Gastrocnemius medialis (tissue), 4 donors: ENCODE data around the gene CARMIL3. TPM values are rescaled to one million over a fixed set of nuclear protein-coding genes. Genes with fewer than 3 reads are reported as not detected.
"Not testable (repeated sequence)": the region's sequence is repeated elsewhere in the genome, so short reads cannot be mapped to it uniquely, and the experiment has no call there.

Experiments
- ATAC-seq, 2 donors: fragments of 150-250 bp; one replicate each; pipeline ENCODE4 v1.9.1; 2016
- DNase-seq, 2 donors: peaks; one replicate each; pipeline ENCODE4 v3.0.0-alpha.2; 2019
- H3K27ac ChIP-seq, 4 donors: fragments of 200-600 bp; sonication (generic); 1 replicate in 1 of 4; 2 replicates in 3 of 4; pipeline ENCODE4 v1.5.1; 2016 to 2018; ENCODE audit warnings: mild to moderate bottlenecking in 2 of 4, moderate library complexity in 1 of 4
- H3K27me3 ChIP-seq, 3 donors: fragments of 200-600 bp; sonication (generic) in 2 of 3; 1 replicate in 1 of 3; 2 replicates in 2 of 3; pipeline versions ENCODE4 v1.5.1 to v1.6.0; 2016 to 2019; ENCODE audit warnings: mild to moderate bottlenecking in 1 of 3, moderate library complexity in 1 of 3
- H3K36me3 ChIP-seq, 2 donors: fragments of 200-600 bp; sonication (generic) in 1 of 2; one replicate each; pipeline ENCODE4 v1.5.1; 2017 to 2018
- H3K4me1 ChIP-seq, 2 donors: fragments of 200-600 bp; sonication (generic) in 1 of 2; one replicate each; pipeline ENCODE4 v1.5.1; 2016 to 2017; ENCODE audit warnings: mild to moderate bottlenecking in 2 of 2
- H3K4me3 ChIP-seq, 4 donors: fragments of 200-600 bp; sonication (generic) in 3 of 4; 1 replicate in 1 of 4; 2 replicates in 3 of 4; pipeline ENCODE4 v1.5.1; 2016 to 2019; ENCODE audit warnings: mild to moderate bottlenecking in 2 of 4
- H3K9me3 ChIP-seq, 3 donors: fragments of 200-600 bp; sonication (generic) in 2 of 3; 1 replicate in 1 of 3; 2 replicates in 2 of 3; pipeline ENCODE4 v1.5.1; 2016 to 2019
- POLR2A ChIP-seq, 2 donors: fragments of 450-650 bp; IDR thresholded peaks; one replicate each; pipeline ENCODE4 v1.6.1; 2017; ENCODE audit warnings: antibody characterized with exemption in 2 of 2, mild to moderate bottlenecking in 2 of 2, moderate library complexity in 2 of 2
- in situ Hi-C, 4 donors: fragments of 200-750 bp; cut with MboI; loops; one replicate each; pipeline versions ENCODE4 v1.15.0 to v1.8.0; 2017; ENCODE audit warnings: low sequenced_read_pairs in 4 of 4
- intact Hi-C: fragments of 100-400 bp; cut with DNase I; formaldehyde crosslinking; loops from one replicate; pipeline ENCODE4 v1.15.1; 2023; ENCODE audit warnings: low total_unique reads
- total RNA-seq, 4 donors: library from RNA; depleted of rRNA; stranded (reverse); fragments of >200 nt; gene quantifications; one replicate each; pipeline versions ENCODE4 v1.1.0 to v1.2.3, GENCODE V29; 2016
- TF ChIP-seq, protein P1 (sequence below), 5 experiments: fragments of 450-650 bp in 3 of 5; fragments of 200-600 bp in 2 of 5; sonication (generic) in 2 of 5; IDR thresholded peaks in 4 of 5; conservative IDR thresholded peaks in 1 of 5; 1 replicate in 4 of 5; 2 replicates in 1 of 5; pipeline ENCODE4 v1.5.1; 2016 to 2019; ENCODE audit warnings: antibody characterized with exemption in 5 of 5, mild to moderate bottlenecking in 3 of 5, moderate library complexity in 3 of 5

CARMIL3 gene
- total RNA-seq, 4 donors from 2014 or later = 0.04 to 0.31 TPM; not detected in 2

DNA sequence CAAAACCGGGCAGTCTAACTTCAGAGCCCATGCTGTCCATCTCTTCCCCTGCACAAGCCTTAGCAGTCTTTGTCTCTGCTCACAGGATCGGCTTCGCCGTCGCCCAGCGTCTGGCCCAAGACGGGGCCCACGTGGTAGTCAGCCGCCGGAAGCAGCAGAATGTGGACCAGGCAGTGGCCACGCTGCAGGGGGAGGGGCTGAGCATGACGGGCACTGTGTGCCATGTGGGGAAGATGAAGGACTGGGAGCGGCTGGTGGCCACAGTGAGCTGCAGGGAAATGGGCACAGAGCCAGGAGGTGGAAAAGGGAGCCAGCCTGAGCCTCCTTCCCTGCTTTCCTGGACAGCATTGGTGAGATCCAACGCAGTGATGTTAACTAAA is 14.2 kb upstream of the CARMIL3 start:
- in situ Hi-C loops (loop anchor here in 2 of 4 donors (10.0 kb wide), 1 partner anchor 53 kb away; the partner anchor contains the start of gene DHRS4L2 (in 2 of the 2)), intact Hi-C loops (loop anchor here (2.0 kb wide), 1 partner anchor 51 kb away; no protein-coding TSS in a partner anchor)
- DNase-seq = peak in 1 of 2 donors; percentile 73
- Histone ChIP-seq H3K36me3 (no peaks in the 10 kb centered on the region), H3K27me3 (no peaks in the 10 kb centered on the region), H3K4me3 (no peak overlapping the region), H3K4me1 (peaks cover 11 to 24% of the 10 kb centered on the region in 2 donors), H3K9me3 (no peaks in the 10 kb centered on the region), H3K27ac (peak overlapping the region in 1 of 4 donors; percentile 81)
- TF ChIP-seq POLR2A (IDR thresholded peaks at IDR 0.05) = no peak
- TF ChIP-seq, protein P1, sequence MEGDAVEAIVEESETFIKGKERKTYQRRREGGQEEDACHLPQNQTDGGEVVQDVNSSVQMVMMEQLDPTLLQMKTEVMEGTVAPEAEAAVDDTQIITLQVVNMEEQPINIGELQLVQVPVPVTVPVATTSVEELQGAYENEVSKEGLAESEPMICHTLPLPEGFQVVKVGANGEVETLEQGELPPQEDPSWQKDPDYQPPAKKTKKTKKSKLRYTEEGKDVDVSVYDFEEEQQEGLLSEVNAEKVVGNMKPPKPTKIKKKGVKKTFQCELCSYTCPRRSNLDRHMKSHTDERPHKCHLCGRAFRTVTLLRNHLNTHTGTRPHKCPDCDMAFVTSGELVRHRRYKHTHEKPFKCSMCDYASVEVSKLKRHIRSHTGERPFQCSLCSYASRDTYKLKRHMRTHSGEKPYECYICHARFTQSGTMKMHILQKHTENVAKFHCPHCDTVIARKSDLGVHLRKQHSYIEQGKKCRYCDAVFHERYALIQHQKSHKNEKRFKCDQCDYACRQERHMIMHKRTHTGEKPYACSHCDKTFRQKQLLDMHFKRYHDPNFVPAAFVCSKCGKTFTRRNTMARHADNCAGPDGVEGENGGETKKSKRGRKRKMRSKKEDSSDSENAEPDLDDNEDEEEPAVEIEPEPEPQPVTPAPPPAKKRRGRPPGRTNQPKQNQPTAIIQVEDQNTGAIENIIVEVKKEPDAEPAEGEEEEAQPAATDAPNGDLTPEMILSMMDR (IDR thresholded peaks at IDR 0.05 in 4 of 5, conservative IDR thresholded peaks at IDR 0.05 in 1 of 5) = no peak
- peak in 1 of 2 donors; percentile 9 for ATAC-seq

DNA sequence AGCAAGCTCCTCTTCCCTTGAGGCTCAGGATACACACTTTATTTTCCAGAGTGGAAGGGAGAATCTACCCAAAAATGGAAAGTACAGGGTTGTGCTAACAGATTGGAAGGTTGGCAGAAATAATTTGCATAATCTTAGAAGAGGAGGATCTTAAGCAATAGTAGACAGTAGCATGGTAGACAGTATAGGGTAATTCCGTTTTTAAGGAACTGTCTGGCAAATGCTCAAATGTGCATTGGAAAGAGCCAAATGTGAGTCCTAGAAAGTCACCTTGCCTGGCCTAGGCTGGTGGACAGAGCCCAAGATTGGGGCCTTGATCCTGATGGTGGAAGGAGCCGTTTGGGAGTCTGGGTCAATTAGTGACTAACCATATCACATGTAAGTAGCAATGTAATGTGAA is 13.1 kb upstream of the CARMIL3 start:
- in situ Hi-C loops (loop anchor here in 2 of 4 donors (10.0 kb wide), 1 partner anchor 54 kb away; the partner anchor contains the start of gene DHRS4L2 (in 2 of the 2)), intact Hi-C loops (no loop called here)
- no peaks in the 10 kb centered on the region for H3K27me3 ChIP-seq

DNA sequence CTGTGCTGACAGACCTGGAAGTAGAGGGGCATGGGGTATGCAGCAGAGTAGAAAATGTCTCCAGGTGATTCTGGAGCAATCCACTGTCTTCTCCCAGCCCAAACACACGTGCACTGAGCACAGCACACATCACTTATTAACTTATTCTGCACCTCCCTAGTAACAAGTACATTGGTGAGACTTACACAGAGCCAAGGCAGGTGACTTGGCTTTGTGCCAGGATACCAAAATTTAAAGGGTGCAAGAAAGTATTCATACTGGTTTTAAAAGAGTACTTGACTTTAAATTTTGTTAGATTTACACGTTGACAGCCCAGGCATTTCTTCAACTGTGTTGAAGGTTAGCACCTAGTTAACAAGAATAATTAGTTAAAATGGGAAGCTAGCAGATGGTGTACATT is 11.1 kb upstream of the CARMIL3 start:
- in situ Hi-C loops = no loop called here

More for the DNA sequence above, 13.1 kb upstream of the CARMIL3 start:
- Histone ChIP-seq H3K4me3 (no peak overlapping the region), H3K27ac (no peak overlapping the region), H3K4me1 (peaks cover 8 to 15% of the 10 kb centered on the region in 2 donors), H3K36me3 (no peaks in the 10 kb centered on the region), H3K9me3 (no peaks in the 10 kb centered on the region)
- no peak for DNase-seq
- ATAC-seq = no peak
- no peak for TF ChIP-seq POLR2A (IDR thresholded peaks at IDR 0.05)
- TF ChIP-seq, protein P1 (IDR thresholded peaks at IDR 0.05 in 4 of 5, conservative IDR thresholded peaks at IDR 0.05 in 1 of 5) = no peak

DNA sequence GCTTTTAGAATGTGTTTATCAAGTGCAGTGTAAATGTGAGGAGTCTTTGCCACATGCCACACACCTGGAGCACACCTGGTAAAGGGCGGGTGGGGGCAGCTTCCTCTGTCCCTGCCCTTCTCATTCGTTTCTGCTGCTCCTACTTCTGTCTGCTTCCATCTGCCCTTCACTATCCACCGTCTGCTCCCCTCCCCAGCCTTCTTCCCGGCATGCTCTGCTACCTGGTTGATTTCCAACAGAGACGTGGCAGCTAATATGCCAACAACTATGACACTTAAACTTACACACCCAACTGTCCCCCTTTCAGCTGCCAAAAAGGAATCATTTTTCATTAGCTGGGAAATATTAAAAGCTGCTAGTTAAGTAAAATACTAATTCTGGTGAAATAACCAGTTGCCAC is 9.1 kb upstream of the CARMIL3 start:
- in situ Hi-C loops (no loop called here), intact Hi-C loops (no loop called here)
- no peaks in the 10 kb centered on the region for H3K9me3 ChIP-seq
- H3K4me1 ChIP-seq = no peaks in the 10 kb centered on the region
- TF ChIP-seq, protein P1 (IDR thresholded peaks at IDR 0.05 in 4 of 5, conservative IDR thresholded peaks at IDR 0.05 in 1 of 5) = no peak
- no peaks in the 10 kb centered on the region for H3K36me3 ChIP-seq
- no peak for ATAC-seq
- no peaks in the 10 kb centered on the region for H3K27me3 ChIP-seq
- no peak for DNase-seq
- no peak overlapping the region for H3K27ac ChIP-seq
- H3K4me3 ChIP-seq = no peak overlapping the region

More for the DNA sequence above, 11.1 kb upstream of the CARMIL3 start:
- H3K27me3 ChIP-seq = no peaks in the 10 kb centered on the region
- TF ChIP-seq, protein P1 (IDR thresholded peaks at IDR 0.05 in 4 of 5, conservative IDR thresholded peaks at IDR 0.05 in 1 of 5) = no peak
- TF ChIP-seq POLR2A (IDR thresholded peaks at IDR 0.05) = no peak
- H3K27ac ChIP-seq = no peak overlapping the region
- H3K9me3 ChIP-seq = no peaks in the 10 kb centered on the region
- intact Hi-C loops = no loop called here
- DNase-seq = no peak
- H3K4me3 ChIP-seq = no peak overlapping the region
- no peaks in the 10 kb centered on the region for H3K36me3 ChIP-seq
- peaks cover 8% of the 10 kb centered on the region in 2 donors for H3K4me1 ChIP-seq
- ATAC-seq = no peak

DNA sequence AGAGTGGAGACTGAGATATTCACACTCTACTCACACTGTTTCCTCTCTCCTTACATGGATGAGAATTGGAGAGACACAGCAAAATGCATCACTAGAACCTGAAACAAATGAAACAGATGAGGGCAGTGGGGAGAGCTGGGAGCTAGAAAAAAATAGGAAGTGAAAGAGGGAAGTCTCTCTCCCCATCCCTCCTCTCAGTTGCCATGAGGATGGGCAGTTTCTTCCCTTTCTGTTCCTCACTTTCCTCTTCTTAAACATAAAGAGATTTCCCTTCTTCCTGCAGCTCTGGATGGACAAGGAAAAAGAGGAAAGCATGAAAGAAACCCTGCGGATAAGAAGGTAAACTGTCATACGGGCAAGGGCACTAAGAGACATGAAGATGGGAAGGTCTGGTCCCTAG is 2.8 kb upstream of the CARMIL3 start:
- intact Hi-C loops, H3K4me1 ChIP-seq, in situ Hi-C loops: not testable (repeated sequence)

DNA sequence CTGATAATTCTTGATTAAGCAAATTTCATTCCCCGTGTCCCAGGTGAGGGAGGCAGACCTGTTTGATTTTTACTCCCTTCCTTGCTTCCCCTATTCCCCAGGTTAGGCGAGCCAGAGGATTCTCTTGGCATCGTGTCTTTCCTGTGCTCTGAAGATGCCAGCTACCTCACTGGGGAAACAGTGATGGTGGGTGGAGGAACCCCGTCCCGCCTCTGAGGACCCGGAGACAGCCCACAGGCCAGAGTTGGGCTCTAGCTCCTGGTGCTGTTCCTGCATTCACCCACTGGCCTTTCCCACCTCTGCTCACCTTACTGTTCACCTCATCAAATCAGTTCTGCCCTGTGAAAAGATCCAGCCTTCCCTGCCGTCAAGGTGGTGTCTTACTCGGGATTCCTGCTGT is 1.1 kb upstream of the CARMIL3 start:
- in situ Hi-C loops, H3K36me3 ChIP-seq, DNase-seq, H3K4me3 ChIP-seq, H3K27ac ChIP-seq, H3K4me1 ChIP-seq, H3K27me3 ChIP-seq, H3K9me3 ChIP-seq, ATAC-seq: not testable (repeated sequence)
- intact Hi-C loops = loop anchor here (5.0 kb wide), 1 partner anchor 38 kb away; no protein-coding TSS in a partner anchor

More for the DNA sequence above, 2.8 kb upstream of the CARMIL3 start:
- H3K9me3 ChIP-seq, H3K27me3 ChIP-seq, ATAC-seq, H3K4me3 ChIP-seq, H3K36me3 ChIP-seq, DNase-seq, H3K27ac ChIP-seq: not testable (repeated sequence)
